ENCODE results near the gene ARHGEF11.

Gene ARHGEF11

GRCh38 chr1:156975084-156975483 lies 70.5 kb downstream of the ARHGEF11 start:
- CTCF ChIA-PET, result no interaction called here
- Histone ChIP-seq H3K36me3 (ENCODE audit: control insufficient read depth in 4 of 4, insufficient read depth in 4 of 4, low read length in 3 of 4) (peaks cover 0 to 31% (median 11%) of the 10 kb centered on the region in 4 experiments), H3K9me3 (ENCODE audit: control extremely low read depth in 1 of 5, control insufficient read depth in 4 of 5, insufficient read depth in 2 of 5, low read depth in 1 of 5, low read length in 4 of 5) (no peaks in the 10 kb centered on the region), H3K27me3 (replicated peaks in 2 of 5; ENCODE audit: control insufficient read depth in 4 of 5, insufficient read depth in 5 of 5, low read length in 4 of 5) (no peaks in the 10 kb centered on the region), H3K27ac (ENCODE audit: insufficient read depth in 1 of 2, low read depth in 1 of 2, low read length in 2 of 2, poor library complexity in 1 of 2, severe bottlenecking in 2 of 2) (no peak overlapping the region), H3K4me1 (ENCODE audit: control extremely low read depth in 1 of 4, control insufficient read depth in 4 of 4, insufficient read depth in 4 of 4, low read length in 3 of 4) (no peaks in the 10 kb centered on the region), H3K4me3 (ENCODE audit: control insufficient read depth in 1 of 7, extremely low read depth in 1 of 7, insufficient read depth in 4 of 7, low read depth in 2 of 7, low read length in 6 of 7) (no peak overlapping the region)
- POLR2A ChIA-PET, result no interaction called here
- WGBS (ENCODE audit: insufficient coverage), result no CpG with 5 or more reads among the region's 2 CpGs
- DNase-seq, result no peak

DNA sequence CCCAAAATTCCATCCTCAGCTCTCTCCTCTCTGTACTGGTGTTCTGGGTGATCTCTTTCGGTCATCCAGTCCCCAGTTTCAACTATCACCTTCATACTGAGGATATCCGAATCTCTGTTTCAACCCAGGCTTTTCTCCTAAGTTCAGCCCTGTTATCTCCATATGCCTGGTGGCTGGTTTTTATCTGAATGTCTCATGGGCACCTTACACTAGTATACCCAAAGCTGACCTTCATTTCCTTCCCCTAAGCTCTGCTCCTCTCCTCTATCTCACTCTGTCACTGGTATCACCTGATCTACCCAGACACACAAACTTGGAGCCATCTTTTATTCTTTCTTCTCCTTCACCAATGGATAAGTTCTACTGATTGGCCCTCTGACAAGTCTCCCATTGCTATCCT lies 72.1 kb downstream of the ARHGEF11 start:
- Histone ChIP-seq H3K27me3 (replicated peaks in 2 of 5; ENCODE audit: control insufficient read depth in 4 of 5, insufficient read depth in 5 of 5, low read length in 4 of 5) (no peaks in the 10 kb centered on the region), H3K27ac (ENCODE audit: insufficient read depth in 1 of 2, low read depth in 1 of 2, low read length in 2 of 2, poor library complexity in 1 of 2, severe bottlenecking in 2 of 2) (no peak overlapping the region), H3K36me3 (ENCODE audit: control insufficient read depth in 4 of 4, insufficient read depth in 4 of 4, low read length in 3 of 4) (peaks cover 0 to 34% (median 15%) of the 10 kb centered on the region in 4 experiments), H3K4me1 (ENCODE audit: control extremely low read depth in 1 of 4, control insufficient read depth in 4 of 4, insufficient read depth in 4 of 4, low read length in 3 of 4) (no peaks in the 10 kb centered on the region), H3K9me3 (ENCODE audit: control extremely low read depth in 1 of 5, control insufficient read depth in 4 of 5, insufficient read depth in 2 of 5, low read depth in 1 of 5, low read length in 4 of 5) (no peaks in the 10 kb centered on the region), H3K4me3 (ENCODE audit: control insufficient read depth in 1 of 7, extremely low read depth in 1 of 7, insufficient read depth in 4 of 7, low read depth in 2 of 7, low read length in 6 of 7) (no peak overlapping the region)
- DNase-seq, result peak in 1 of 3 donors; percentile 35
- ChIA-PET CTCF (no interaction called here), POLR2A (no interaction called here)
- 93% methylated on average over 2 of the region's 2 CpGs for WGBS (ENCODE audit: insufficient coverage)

GRCh38 chr1:156970017-156970416 lies 75.5 kb downstream of the ARHGEF11 start:
- DNase-seq, result peak in 1 of 3 donors; percentile 22
- CTCF ChIA-PET, result interaction anchor here (0.5 to 1.9 kb wide), 12 partner anchors 9 to 1164 kb away, joined by 3 to 5 read pairs (median 4); no protein-coding TSS in a partner anchor
- Histone ChIP-seq H3K36me3 (ENCODE audit: control insufficient read depth in 4 of 4, insufficient read depth in 4 of 4, low read length in 3 of 4) (peaks cover 0 to 26% (median 13%) of the 10 kb centered on the region in 4 experiments), H3K4me1 (ENCODE audit: control extremely low read depth in 1 of 4, control insufficient read depth in 4 of 4, insufficient read depth in 4 of 4, low read length in 3 of 4) (no peaks in the 10 kb centered on the region), H3K9me3 (ENCODE audit: control extremely low read depth in 1 of 5, control insufficient read depth in 4 of 5, insufficient read depth in 2 of 5, low read depth in 1 of 5, low read length in 4 of 5) (no peaks in the 10 kb centered on the region), H3K4me3 (ENCODE audit: control insufficient read depth in 1 of 7, extremely low read depth in 1 of 7, insufficient read depth in 4 of 7, low read depth in 2 of 7, low read length in 6 of 7) (no peak overlapping the region), H3K27ac (ENCODE audit: insufficient read depth in 1 of 2, low read depth in 1 of 2, low read length in 2 of 2, poor library complexity in 1 of 2, severe bottlenecking in 2 of 2) (no peak overlapping the region), H3K27me3 (replicated peaks in 2 of 5; ENCODE audit: control insufficient read depth in 4 of 5, insufficient read depth in 5 of 5, low read length in 4 of 5) (no peaks in the 10 kb centered on the region)
- POLR2A ChIA-PET, result no interaction called here
- WGBS (ENCODE audit: insufficient coverage), result 95% methylated on average over 3 of the region's 3 CpGs

- CTCF ChIA-PET, result interaction anchor here (0.5 to 1.9 kb wide), 10 partner anchors 9 to 1164 kb away, joined by 3 to 5 read pairs (median 3); no protein-coding TSS in a partner anchor
- Histone ChIP-seq H3K36me3 (ENCODE audit: control insufficient read depth in 4 of 4, insufficient read depth in 4 of 4, low read length in 3 of 4) (peaks cover 0 to 24% (median 13%) of the 10 kb centered on the region in 4 experiments), H3K27ac (ENCODE audit: insufficient read depth in 1 of 2, low read depth in 1 of 2, low read length in 2 of 2, poor library complexity in 1 of 2, severe bottlenecking in 2 of 2) (no peak overlapping the region), H3K4me3 (ENCODE audit: control insufficient read depth in 1 of 7, extremely low read depth in 1 of 7, insufficient read depth in 4 of 7, low read depth in 2 of 7, low read length in 6 of 7) (no peak overlapping the region), H3K9me3 (ENCODE audit: control extremely low read depth in 1 of 5, control insufficient read depth in 4 of 5, insufficient read depth in 2 of 5, low read depth in 1 of 5, low read length in 4 of 5) (no peaks in the 10 kb centered on the region), H3K4me1 (ENCODE audit: control extremely low read depth in 1 of 4, control insufficient read depth in 4 of 4, insufficient read depth in 4 of 4, low read length in 3 of 4) (no peaks in the 10 kb centered on the region), H3K27me3 (replicated peaks in 2 of 5; ENCODE audit: control insufficient read depth in 4 of 5, insufficient read depth in 5 of 5, low read length in 4 of 5) (no peaks in the 10 kb centered on the region)
- POLR2A ChIA-PET, result no interaction called here
- DNase-seq, result no peak
- 100% methylated on average over 3 of the region's 3 CpGs for WGBS (ENCODE audit: insufficient coverage)
Measured at GRCh38 chr1:156969496-156969895, 76.0 kb downstream of the ARHGEF11 start.

DNA sequence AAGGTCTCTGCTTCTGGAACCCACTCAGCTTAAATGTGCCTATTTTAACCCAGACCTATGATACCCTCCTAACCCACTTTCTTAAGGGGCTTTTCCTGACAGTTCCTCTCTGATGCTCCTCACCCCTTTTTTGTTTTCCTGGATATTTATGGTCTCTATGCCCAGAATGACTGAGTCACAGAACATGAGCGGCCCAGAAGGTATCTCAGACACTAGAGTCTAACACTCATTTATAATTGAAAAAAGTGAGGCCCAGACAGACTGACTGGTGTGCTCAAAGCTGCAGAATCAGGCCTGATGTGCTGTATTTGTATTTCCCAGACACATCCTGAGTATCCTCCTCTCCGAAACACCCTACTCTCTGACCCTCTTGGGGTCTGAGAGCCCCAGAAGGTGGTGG lies 81.1 kb downstream of the ARHGEF11 start:
- Histone ChIP-seq H3K9me3 (ENCODE audit: control extremely low read depth in 1 of 5, control insufficient read depth in 4 of 5, insufficient read depth in 2 of 5, low read depth in 1 of 5, low read length in 4 of 5) (no peaks in the 10 kb centered on the region), H3K27ac (ENCODE audit: insufficient read depth in 1 of 2, low read depth in 1 of 2, low read length in 2 of 2, poor library complexity in 1 of 2, severe bottlenecking in 2 of 2) (no peak overlapping the region), H3K4me3 (ENCODE audit: control insufficient read depth in 1 of 7, extremely low read depth in 1 of 7, insufficient read depth in 4 of 7, low read depth in 2 of 7, low read length in 6 of 7) (no peak overlapping the region), H3K36me3 (ENCODE audit: control insufficient read depth in 4 of 4, insufficient read depth in 4 of 4, low read length in 3 of 4) (peaks cover 2 to 42% (median 17%) of the 10 kb centered on the region in 4 experiments), H3K4me1 (ENCODE audit: control extremely low read depth in 1 of 4, control insufficient read depth in 4 of 4, insufficient read depth in 4 of 4, low read length in 3 of 4) (peaks cover 0 to 18% (median 9%) of the 10 kb centered on the region in 4 experiments), H3K27me3 (replicated peaks in 2 of 5; ENCODE audit: control insufficient read depth in 4 of 5, insufficient read depth in 5 of 5, low read length in 4 of 5) (no peaks in the 10 kb centered on the region)
- no peak for DNase-seq
- CTCF ChIA-PET, result interaction anchor here (0.6 to 1.9 kb wide), 3 partner anchors 22 to 407 kb away, joined by 3 to 6 read pairs (median 3); no protein-coding TSS in a partner anchor
- POLR2A ChIA-PET, result no interaction called here
- WGBS (ENCODE audit: insufficient coverage), result 100% methylated on average over 1 of the region's 2 CpGs

- peaks cover 0 to 26% (median 13%) of the 10 kb centered on the region in 4 experiments for H3K4me1 ChIP-seq (ENCODE audit: control extremely low read depth in 1 of 4, control insufficient read depth in 4 of 4, insufficient read depth in 4 of 4, low read length in 3 of 4)
- peak in 2 of 3 donors; percentile 29 to 49 for DNase-seq
- ChIA-PET CTCF (interaction anchor here (1.9 kb wide), 1 partner anchor 111 kb away, joined by 6 read pairs; no protein-coding TSS in a partner anchor), POLR2A (no interaction called here)
- H3K36me3 ChIP-seq (ENCODE audit: control insufficient read depth in 4 of 4, insufficient read depth in 4 of 4, low read length in 3 of 4), result peaks cover 2 to 45% (median 14%) of the 10 kb centered on the region in 4 experiments
- 7% methylated on average over 3 of the region's 3 CpGs for WGBS (ENCODE audit: insufficient coverage)
- no peaks in the 10 kb centered on the region for H3K9me3 ChIP-seq (ENCODE audit: control extremely low read depth in 1 of 5, control insufficient read depth in 4 of 5, insufficient read depth in 2 of 5, low read depth in 1 of 5, low read length in 4 of 5)
- H3K27me3 ChIP-seq (replicated peaks in 2 of 5; ENCODE audit: control insufficient read depth in 4 of 5, insufficient read depth in 5 of 5, low read length in 4 of 5), result no peaks in the 10 kb centered on the region
- peak overlapping the region in 1 of 7 experiments; percentile 43 for H3K4me3 ChIP-seq (ENCODE audit: control insufficient read depth in 1 of 7, extremely low read depth in 1 of 7, insufficient read depth in 4 of 7, low read depth in 2 of 7, low read length in 6 of 7)
- H3K27ac ChIP-seq (ENCODE audit: insufficient read depth in 1 of 2, low read depth in 1 of 2, low read length in 2 of 2, poor library complexity in 1 of 2, severe bottlenecking in 2 of 2), result no peak overlapping the region
Measured at GRCh38 chr1:156963621-156964020, 81.9 kb downstream of the ARHGEF11 start.

- H3K4me1 ChIP-seq (ENCODE audit: control extremely low read depth in 1 of 4, control insufficient read depth in 4 of 4, insufficient read depth in 4 of 4, low read length in 3 of 4), result peaks cover 0 to 38% (median 21%) of the 10 kb centered on the region in 4 experiments
- peak; percentile 30 to 52 (median 44) for DNase-seq
- no peaks in the 10 kb centered on the region for H3K9me3 ChIP-seq (ENCODE audit: control extremely low read depth in 1 of 5, control insufficient read depth in 4 of 5, insufficient read depth in 2 of 5, low read depth in 1 of 5, low read length in 4 of 5)
- H3K4me3 ChIP-seq (ENCODE audit: control insufficient read depth in 1 of 7, extremely low read depth in 1 of 7, insufficient read depth in 4 of 7, low read depth in 2 of 7, low read length in 6 of 7), result no peak overlapping the region
- no peaks in the 10 kb centered on the region for H3K27me3 ChIP-seq (replicated peaks in 2 of 5; ENCODE audit: control insufficient read depth in 4 of 5, insufficient read depth in 5 of 5, low read length in 4 of 5)
- no peak overlapping the region for H3K27ac ChIP-seq (ENCODE audit: insufficient read depth in 1 of 2, low read depth in 1 of 2, low read length in 2 of 2, poor library complexity in 1 of 2, severe bottlenecking in 2 of 2)
- ChIA-PET POLR2A (no interaction called here), CTCF (interaction anchor here (0.7 to 2.7 kb wide), 4 partner anchors 9 to 51 kb away, joined by 3 to 7 read pairs (median 4); no protein-coding TSS in a partner anchor)
- H3K36me3 ChIP-seq (ENCODE audit: control insufficient read depth in 4 of 4, insufficient read depth in 4 of 4, low read length in 3 of 4), result peaks cover 6 to 51% (median 11%) of the 10 kb centered on the region in 4 experiments
- WGBS (ENCODE audit: insufficient coverage), result 83% methylated on average over 2 of the region's 4 CpGs
Measured at GRCh38 chr1:156961709-156962108, 83.8 kb downstream of the ARHGEF11 start.

Measured in common myeloid progenitor, CD34-positive (primary cell).